Measurements from ENCODE around the gene DGKB.

DNA sequence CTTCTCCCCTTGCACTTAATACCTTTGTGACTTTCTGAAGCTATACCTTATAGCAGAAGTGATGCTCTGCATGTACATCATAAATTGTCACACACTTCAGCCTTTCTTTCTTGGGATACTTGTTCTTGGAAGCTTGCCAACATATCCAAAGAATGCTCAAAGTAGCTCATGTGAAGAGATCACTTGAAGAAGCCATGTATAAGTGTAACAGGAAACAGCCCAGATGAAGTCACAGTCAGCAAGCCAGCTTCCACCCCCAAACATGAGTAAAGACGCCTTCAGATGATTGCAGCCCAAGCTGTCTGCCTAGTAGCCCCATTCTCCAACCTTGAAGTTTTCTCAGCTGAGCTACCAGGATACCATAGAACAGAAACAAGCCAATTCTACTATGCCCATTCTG is 50.9 kb downstream of the DGKB start:
- TF ChIP-seq, protein P1, sequence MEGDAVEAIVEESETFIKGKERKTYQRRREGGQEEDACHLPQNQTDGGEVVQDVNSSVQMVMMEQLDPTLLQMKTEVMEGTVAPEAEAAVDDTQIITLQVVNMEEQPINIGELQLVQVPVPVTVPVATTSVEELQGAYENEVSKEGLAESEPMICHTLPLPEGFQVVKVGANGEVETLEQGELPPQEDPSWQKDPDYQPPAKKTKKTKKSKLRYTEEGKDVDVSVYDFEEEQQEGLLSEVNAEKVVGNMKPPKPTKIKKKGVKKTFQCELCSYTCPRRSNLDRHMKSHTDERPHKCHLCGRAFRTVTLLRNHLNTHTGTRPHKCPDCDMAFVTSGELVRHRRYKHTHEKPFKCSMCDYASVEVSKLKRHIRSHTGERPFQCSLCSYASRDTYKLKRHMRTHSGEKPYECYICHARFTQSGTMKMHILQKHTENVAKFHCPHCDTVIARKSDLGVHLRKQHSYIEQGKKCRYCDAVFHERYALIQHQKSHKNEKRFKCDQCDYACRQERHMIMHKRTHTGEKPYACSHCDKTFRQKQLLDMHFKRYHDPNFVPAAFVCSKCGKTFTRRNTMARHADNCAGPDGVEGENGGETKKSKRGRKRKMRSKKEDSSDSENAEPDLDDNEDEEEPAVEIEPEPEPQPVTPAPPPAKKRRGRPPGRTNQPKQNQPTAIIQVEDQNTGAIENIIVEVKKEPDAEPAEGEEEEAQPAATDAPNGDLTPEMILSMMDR (conservative IDR thresholded peaks at IDR 0.05 in 1 of 2, IDR thresholded peaks at IDR 0.05 in 1 of 2; ENCODE audit: extremely low read depth in 1 of 2, insufficient read depth in 1 of 2, low read depth in 1 of 2, low read length in 2 of 2): no peak
- TF ChIP-seq EZH2 (IDR thresholded peaks at IDR 0.05; ENCODE audit: borderline replicate concordance, low read length): no peak

Measured in mammary epithelial cell (primary cell).